VCaP (cell line): Measurements from ENCODE around the gene PROX2.

Source experiments
- H3K27ac ChIP-seq: fragments of 450-650 bp; 2 replicates; pipeline ENCODE4 v1.5.1; 2017
- CTCF ChIP-seq: fragments of 450-650 bp; conservative IDR thresholded peaks from 2 replicates; pipeline ENCODE4 v1.5.1; 2017; ENCODE audit warnings: mild to moderate bottlenecking, moderate library complexity

The PROX2 gene

GRCh38 chr14:74888164-74889158 is 12.5 kb upstream of the PROX2 start:
- TF ChIP-seq CTCF, result no peak
- 0 out of 2 replicates have a peak overlapping the region, but pooled peaks have one; percentile 0 for H3K27ac ChIP-seq

GRCh38 chr14:74886001-74886400 is 10.1 kb upstream of the PROX2 start:
- H3K27ac ChIP-seq, result no peak overlapping the region
- TF ChIP-seq CTCF, result no peak

- no peak for TF ChIP-seq CTCF
- H3K27ac ChIP-seq, result peak overlapping the region; percentile 88
Observed at GRCh38 chr14:74882103-74882920, 6.4 kb upstream of the PROX2 start.

- TF ChIP-seq CTCF, result no peak
Observed at GRCh38 chr14:74881431-74882102, 5.6 kb upstream of the PROX2 start, which contains the start of gene DLST. Gene DLST, plus strand, starts transcription at chr14:74881916. Its CDS starts 38 bp downstream, at chr14:74881954.

GRCh38 chr14:74879427-74880182 is 3.7 kb upstream of the PROX2 start:
- no peak for TF ChIP-seq CTCF
- no peak overlapping the region for H3K27ac ChIP-seq

More at GRCh38 chr14:74881431-74882102, 5.6 kb upstream of the PROX2 start, which contains the start of gene DLST:
- H3K27ac ChIP-seq, result peak within 1 kb of the TSS; percentile 88

- TF ChIP-seq CTCF, result no peak
- no peak overlapping the region for H3K27ac ChIP-seq
Observed at GRCh38 chr14:74875204-74875603, 741 bp downstream of the PROX2 start.
